Stimulated activated CD4-positive, alpha-beta T cell treated with anti-CD3 and anti-CD28 coated beads, Interleukin-12 subunit alpha, Interleukin-12 subunit beta, amount 100 ng/mL, for 24 hours (primary cell): Measurements from ENCODE around the gene NHSL2.
"Not testable (repeated sequence)": the region's sequence is repeated elsewhere in the genome, so short reads cannot be mapped to it uniquely, and the experiment has no call there.

ENCODE experiments used
- DNase-seq, 2 experiments: peaks; one replicate each; pipeline ENCODE4 v3.0.0-alpha.2; 2020; ENCODE audit warnings: low read depth in 2 of 2

The NHSL2 gene

DNA sequence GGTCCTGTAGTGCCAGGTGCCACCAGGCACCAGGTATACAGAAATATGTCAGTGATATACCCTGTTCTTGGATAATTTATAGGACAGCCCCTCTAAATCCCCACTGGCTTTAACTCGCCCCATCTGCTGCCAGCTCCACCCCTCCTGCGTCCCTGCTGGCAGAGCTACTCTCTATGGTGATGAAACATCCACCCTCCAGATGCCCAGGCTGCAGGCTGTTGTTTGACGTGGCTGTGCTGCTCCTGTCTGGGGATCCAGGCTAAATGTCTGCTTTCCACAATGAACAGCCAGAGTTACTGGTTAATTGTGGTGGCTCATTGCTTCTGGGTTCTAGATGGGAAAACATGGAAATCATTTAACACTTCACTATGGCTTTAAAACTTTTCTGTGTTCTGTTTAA lies 12.9 kb downstream of the NHSL2 start:
- DNase-seq, result no peak

GRCh38 chrX:71927040-71927439 lies 16.4 kb downstream of the NHSL2 start:
- DNase-seq, result no peak

DNA sequence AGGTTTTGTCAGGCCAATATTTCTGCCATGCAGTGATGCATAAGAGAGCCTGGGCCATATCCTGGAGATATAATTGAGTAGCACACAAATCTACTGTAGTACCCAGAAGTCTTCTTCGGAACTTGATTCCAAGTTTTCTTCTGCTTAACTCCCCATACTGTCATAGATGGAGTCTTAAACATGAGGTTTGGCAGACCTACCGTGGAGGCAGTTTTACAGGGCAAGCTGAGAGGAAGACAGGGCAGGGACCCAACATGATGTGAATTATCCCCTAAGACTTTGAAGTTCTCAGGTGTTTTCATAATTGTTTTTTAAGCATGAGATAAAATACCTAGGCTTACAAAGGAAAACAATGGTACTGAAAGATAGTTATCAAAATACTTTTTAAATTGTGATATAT lies 18.2 kb downstream of the NHSL2 start:
- no peak for DNase-seq

GRCh38 chrX:71930298-71930697 lies 19.7 kb downstream of the NHSL2 start:
- no peak for DNase-seq

DNA sequence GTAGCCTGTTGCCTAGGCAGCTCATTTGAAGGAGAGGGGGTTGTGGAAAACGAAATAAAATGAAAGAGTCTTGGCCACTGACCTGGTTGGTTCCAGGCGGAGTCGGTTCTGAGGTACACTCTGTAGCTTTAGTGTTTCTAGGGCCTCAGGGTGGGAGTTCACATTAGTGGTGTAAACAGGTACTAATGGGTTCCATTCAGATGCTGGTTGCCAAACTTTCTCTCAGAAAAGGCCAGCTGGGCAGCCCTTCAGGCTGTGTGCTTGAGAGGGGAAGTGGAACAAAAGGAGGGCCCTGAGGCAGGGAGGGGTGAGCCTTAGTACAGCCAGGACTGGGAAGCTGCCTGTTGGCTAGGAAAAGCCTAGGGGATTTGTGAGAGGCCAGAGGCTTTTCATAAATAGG lies 24.8 kb downstream of the NHSL2 start:
- DNase-seq, result no peak

DNA sequence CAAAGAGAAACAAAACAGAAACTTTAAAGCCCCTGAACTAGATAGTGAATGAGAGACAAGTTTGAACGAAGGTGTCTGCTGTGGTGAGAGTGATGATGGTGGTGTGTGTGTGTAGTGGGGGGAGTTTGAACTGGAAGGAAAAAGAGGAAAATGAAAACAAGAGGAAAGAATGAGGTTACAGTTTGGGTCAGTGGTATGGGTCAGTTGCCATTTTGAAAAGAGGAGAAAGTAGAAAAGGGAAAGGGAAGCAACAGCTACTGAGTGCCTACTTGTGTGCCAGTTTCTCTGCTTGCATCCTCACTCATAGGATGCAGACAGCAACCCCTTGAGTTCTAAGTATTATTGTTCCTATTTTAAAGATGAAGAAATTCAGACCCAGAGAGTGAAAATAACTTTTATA lies 26.0 kb downstream of the NHSL2 start:
- DNase-seq, result no peak

- no peak for DNase-seq
These were observed 27.7 kb downstream of the NHSL2 start for GRCh38 chrX:71938371-71938770.

DNA sequence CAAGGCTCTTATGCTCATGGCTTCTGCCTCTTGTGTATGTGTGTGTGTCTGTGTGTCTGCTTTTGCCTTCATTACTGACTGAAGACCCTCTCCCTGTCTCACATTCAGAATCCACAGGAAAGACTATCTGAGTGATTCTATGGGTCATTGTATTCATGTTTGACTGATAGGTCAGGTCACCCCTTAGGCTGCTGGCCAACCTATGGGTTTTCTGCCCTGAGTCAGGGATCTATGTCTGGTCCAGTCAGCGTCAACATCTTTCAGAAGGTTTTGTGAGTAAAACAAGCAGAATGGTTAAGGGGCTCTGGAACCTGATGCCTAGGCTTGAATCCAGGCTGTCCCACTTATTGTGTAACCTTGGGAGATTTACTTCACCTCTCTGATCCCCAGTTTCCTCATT lies 30.5 kb downstream of the NHSL2 start:
- no peak for DNase-seq

DNA sequence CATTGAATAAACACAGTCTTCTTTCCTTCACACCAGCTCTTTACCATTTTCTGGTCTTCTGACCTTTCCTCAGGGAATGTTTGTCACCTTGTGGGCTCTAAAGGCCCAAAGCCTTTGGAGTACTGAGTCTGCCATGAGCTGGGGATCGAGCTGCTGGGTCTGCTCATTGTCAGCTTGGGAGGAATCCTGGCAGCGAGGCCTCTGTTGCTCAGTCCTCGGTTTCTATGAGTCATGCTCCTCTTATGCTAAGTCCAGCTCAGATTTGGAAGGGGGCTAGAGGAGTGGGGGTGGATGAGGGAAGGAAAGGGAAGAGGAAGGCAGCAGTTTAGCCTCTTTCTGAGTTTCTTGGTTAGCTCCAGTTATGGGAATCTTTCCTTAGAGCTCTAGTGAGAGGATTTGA lies 31.1 kb downstream of the NHSL2 start:
- DNase-seq, result no peak

DNA sequence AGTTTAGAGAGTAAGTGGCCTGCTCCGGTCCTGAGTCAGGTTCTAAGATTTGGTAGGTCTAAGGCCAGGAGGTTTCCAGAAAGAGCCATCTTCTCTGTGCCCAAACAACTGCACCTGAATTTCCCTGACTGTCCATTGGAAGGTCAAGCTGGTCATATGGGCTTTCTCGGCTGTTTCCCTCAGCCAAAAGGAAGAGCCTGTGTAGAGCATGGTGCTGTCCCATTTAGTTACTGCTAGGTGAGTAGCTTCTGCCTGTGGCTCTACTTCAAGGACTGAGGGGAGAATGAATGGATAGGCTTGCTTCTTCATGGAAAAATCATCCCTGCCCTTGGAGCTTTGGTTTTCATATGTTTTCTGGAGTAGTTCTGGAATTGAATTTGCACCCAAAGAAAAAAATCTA lies 33.7 kb downstream of the NHSL2 start:
- DNase-seq, result no peak

DNA sequence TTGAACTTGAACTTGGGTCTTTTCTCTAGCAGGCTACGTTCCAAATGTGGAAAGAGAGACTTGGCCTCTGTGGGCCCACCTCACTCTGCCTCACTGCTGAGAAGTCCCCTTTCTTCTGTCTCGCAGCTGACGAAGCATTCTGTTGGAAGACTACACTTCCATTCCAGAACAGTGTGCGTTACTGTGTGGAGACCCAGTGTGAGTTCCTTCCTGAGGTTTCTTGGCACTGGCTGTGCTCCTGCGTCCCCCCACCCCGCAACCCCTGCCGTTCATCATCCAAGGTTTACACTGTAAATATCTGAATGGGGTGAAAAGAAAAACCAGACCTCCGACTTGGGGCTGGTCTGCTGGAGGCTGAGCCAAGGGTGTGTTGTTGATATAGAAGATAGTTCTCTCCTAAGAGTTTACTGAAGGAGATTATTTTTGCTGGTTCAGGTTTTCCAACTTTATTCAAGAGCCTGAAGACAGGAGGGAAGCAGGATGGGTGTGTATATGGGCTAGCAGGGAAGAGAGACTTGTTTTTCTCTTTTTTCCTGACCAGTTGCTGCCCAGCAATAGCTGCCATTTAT lies 34.7 kb downstream of the NHSL2 start:
- no peak for DNase-seq

- DNase-seq, result no peak
These were observed 38.7 kb downstream of the NHSL2 start for GRCh38 chrX:71949363-71949762.

GRCh38 chrX:71949844-71950445 lies 39.3 kb downstream of the NHSL2 start:
- no peak for DNase-seq

DNA sequence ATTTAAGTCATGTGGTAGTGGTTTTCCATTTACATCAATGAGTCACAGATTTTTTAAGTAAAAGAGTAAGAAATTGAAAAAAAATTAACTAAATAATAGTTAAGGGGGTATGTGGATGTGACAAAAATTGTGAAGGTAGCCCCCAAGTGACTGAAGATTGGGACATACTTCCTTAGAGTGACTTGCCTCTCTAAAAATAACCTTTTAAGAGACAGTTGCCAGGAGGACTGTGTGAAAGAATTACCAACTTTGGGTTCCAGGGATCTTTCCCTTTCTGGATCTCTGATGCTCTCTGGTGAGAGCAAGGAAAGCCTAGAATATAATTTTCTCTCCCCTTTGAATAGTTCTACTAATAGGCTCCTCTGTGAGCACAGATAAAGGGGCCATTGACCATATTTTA lies 42.7 kb downstream of the NHSL2 start:
- DNase-seq, result no peak

- no peak for DNase-seq
These were observed 43.3 kb downstream of the NHSL2 start for GRCh38 chrX:71953946-71954345.

GRCh38 chrX:71954458-71954857 lies 43.8 kb downstream of the NHSL2 start:
- DNase-seq, result no peak

- DNase-seq, result no peak
These were observed 45.0 kb downstream of the NHSL2 start for GRCh38 chrX:71955530-71956120.

- DNase-seq, result no peak
These were observed 47.6 kb downstream of the NHSL2 start for GRCh38 chrX:71958281-71958675.

DNA sequence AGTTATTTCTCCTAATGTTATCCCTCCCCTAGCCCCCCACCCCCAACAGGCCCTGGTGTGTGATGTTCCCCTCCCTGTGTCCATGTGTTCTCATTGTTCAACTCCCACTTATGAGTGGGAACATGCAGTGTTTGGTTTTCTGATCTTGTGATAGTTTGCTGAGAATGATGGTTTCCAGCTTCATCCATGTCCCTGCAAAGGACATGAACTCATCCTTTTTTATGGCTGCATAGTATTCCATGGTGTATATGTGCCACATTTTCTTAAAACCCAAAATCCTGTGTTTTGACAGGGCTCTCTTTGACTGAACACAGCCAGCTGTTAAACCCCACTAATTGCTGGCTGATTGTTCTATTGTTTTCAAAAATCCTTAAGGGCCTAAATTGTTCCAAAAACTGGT lies 53.5 kb downstream of the NHSL2 start:
- not testable (repeated sequence) for DNase-seq

GRCh38 chrX:71974916-71975315 lies 64.3 kb downstream of the NHSL2 start:
- no peak for DNase-seq

DNA sequence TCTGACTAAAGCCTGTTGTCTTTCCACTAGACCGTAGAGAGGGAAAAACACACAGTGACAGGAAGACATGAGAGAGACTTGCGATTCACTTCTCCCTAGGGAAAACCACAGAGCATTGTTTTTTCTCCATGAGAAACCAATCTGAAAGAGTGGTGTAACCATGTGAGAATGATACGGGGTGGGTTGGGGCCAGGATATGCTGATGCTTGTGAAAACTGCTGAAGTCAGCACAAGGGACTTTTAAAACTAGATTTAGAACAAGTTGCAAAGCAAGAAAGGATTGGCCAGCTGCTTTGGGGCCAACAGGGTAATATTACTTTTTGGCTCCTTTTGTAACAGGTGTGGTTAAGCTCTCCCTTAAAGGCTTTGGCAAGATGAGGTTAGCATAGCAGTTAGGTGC lies 66.1 kb downstream of the NHSL2 start:
- no peak for DNase-seq

DNA sequence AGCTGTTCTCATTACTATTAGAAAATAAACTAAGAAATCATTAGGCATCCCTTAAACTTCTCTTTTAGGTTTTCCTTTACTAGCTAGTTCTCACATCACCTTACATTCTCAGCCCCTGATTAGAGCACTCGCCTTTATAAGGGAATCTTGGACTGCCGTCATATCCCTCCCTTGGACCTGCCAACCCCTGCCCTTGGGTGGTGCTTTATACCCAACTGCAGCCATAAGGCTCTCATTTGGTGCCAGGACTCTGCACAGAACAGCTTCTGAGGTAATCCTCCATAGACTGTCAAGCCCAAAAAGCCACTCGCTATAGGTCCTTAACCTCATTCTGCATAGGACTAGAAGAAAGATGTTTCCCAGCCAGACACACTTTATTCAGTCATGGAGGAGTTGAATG lies 67.5 kb downstream of the NHSL2 start:
- no peak for DNase-seq

DNA sequence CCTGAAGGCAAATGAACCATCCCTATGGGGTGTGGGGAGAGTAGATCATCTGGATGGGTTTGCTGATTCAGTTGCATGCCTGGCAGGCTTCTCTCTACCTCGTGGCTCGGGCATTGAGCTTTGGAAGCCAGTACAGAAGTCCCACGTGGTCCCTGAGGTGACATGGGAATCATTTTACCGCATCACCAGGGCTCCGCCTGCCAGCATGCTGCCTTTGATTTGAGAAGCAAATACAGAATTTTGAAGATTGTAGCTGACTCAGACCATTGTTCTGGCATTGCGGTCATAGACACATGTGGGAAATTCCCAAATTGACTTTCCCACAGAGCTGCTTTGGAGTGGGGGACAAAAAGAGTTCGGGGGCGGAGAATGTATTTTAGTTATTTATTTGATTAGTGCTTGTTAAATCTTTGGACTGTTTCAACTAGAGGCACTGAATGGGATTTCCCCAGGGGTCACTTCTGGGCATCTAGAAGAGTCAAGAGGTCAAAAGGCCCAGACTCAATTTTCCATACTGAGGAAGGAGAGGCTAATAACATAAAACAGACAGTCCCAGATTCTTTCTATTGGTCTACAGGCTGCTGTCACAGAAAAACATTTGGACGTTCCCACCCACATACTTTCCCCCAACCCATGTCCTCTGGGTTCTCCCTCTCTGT lies 79.3 kb downstream of the NHSL2 start:
- no peak for DNase-seq
